H1 (cell line): ENCODE measurements around the gene MAP2K1. TPM values are rescaled to one million over a fixed set of nuclear protein-coding genes. Genes with fewer than 3 reads are reported as not detected.
"Not testable (repeated sequence)": the region's sequence is repeated elsewhere in the genome, so short reads cannot be mapped to it uniquely, and the experiment has no call there.

ENCODE experiments used
- CTCF ChIA-PET: fragments of 300-600 bp; sonication (Branson Sonifier 250); formaldehyde crosslinking; loops from one replicate; lab custom pipeline; 2021; ENCODE audit not compliant: partially characterized antibody; lab: Charles Lee
- POLR2A ChIA-PET: fragments of 300-600 bp; sonication (Branson Sonifier 250); formaldehyde crosslinking; loops from one replicate; lab custom pipeline; 2021; ENCODE audit warnings: inconsistent platforms; ENCODE audit not compliant: partially characterized antibody; lab: Charles Lee
- DNase-seq, 2 experiments: peaks; one replicate each; pipeline versions ENCODE4 v3.0.0 to v3.0.0-alpha.2; 2010 to 2022; ENCODE audit warnings: low spot score in 2 of 2, low read depth in 1 of 2, mixed read lengths in 1 of 2
- FAIRE-seq: peaks from 2 replicates; lab custom pipeline; 2011; peaks lifted over from hg19 to GRCh38; lab: Jason Lieb, UNC
- H2AFZ ChIP-seq: 2 replicates; pipeline ENCODE4 v1.8.1; 2012; ENCODE audit warnings: low read length, inconsistent platforms
- H2AK5ac ChIP-seq: 2 replicates; pipeline ENCODE4 v1.6.1; 2013; ENCODE audit warnings: low read depth, low read length
- H2BK120ac ChIP-seq: replicated peaks from 2 replicates; pipeline ENCODE3; 2013; ENCODE audit warnings: low read depth, low read length, inconsistent platforms
- H2BK12ac ChIP-seq: 2 replicates; pipeline ENCODE4 v1.6.1; 2013; ENCODE audit warnings: low read depth, low read length
- H2BK15ac ChIP-seq: 2 replicates; pipeline ENCODE4 v1.6.1; 2013; ENCODE audit warnings: low read length
- H2BK20ac ChIP-seq: 2 replicates; pipeline ENCODE4 v1.6.1; 2013; ENCODE audit warnings: low read length
- H2BK5ac ChIP-seq: 2 replicates; pipeline ENCODE4 v1.6.1; 2013; ENCODE audit warnings: low read depth, low read length
- H3K14ac ChIP-seq: 2 replicates; pipeline ENCODE4 v1.6.1; 2013; ENCODE audit warnings: inconsistent platforms; ENCODE audit not compliant: insufficient read length
- H3K18ac ChIP-seq: 2 replicates; pipeline ENCODE4 v1.6.1; 2013; ENCODE audit warnings: low read length; ENCODE audit errors: extremely low read depth
- H3K23ac ChIP-seq: 2 replicates; pipeline ENCODE4 v1.6.1; 2013; ENCODE audit warnings: inconsistent platforms; ENCODE audit not compliant: insufficient read length
- H3K23me2 ChIP-seq: 2 replicates; pipeline ENCODE4 v1.6.1; 2013; ENCODE audit warnings: low read depth, low read length
- H3K27ac ChIP-seq: 2 replicates; pipeline ENCODE4 v1.6.1; 2011; ENCODE audit warnings: low read depth, low read length, inconsistent platforms
- H3K27me3 ChIP-seq, 4 experiments: replicated peaks in 1 of 4; 1 replicate in 1 of 4; 2 replicates in 3 of 4; pipeline versions ENCODE4 v1.6.1 to v1.8.1; 2011 to 2013; ENCODE audit warnings: low read length in 3 of 4, mild to moderate bottlenecking in 3 of 4, inconsistent platforms in 2 of 4, mixed read lengths in 2 of 4, moderate library complexity in 1 of 4; ENCODE audit not compliant: control insufficient read depth in 3 of 4, insufficient read depth in 3 of 4; ENCODE audit errors: extremely low read depth in 1 of 4
- H3K36me3 ChIP-seq, 4 experiments: 2 replicates each; pipeline versions ENCODE4 v1.6.1 to v1.8.1; 2011 to 2013; ENCODE audit warnings: mild to moderate bottlenecking in 4 of 4, low read length in 3 of 4, moderate library complexity in 2 of 4, control low read depth in 1 of 4, inconsistent platforms in 1 of 4; ENCODE audit not compliant: insufficient read depth in 4 of 4, control insufficient read depth in 2 of 4
- H3K4ac ChIP-seq: replicated peaks from 2 replicates; pipeline ENCODE3; 2013; ENCODE audit warnings: low read length, low read depth, mixed read lengths, inconsistent platforms; ENCODE audit not compliant: insufficient read length
- H3K4me1 ChIP-seq, 4 experiments: replicated peaks in 1 of 4; 1 replicate in 1 of 4; 2 replicates in 3 of 4; pipeline versions ENCODE4 v1.6.1 to v1.8.1; 2011 to 2013; ENCODE audit warnings: low read length in 3 of 4, inconsistent platforms in 2 of 4, mixed read lengths in 1 of 4; ENCODE audit not compliant: insufficient read depth in 4 of 4, control insufficient read depth in 3 of 4
- H3K4me2 ChIP-seq, 2 experiments: 2 replicates each; pipeline versions ENCODE4 v1.6.1 to v1.8.1; 2011 to 2013; ENCODE audit warnings: low read depth in 2 of 2, low read length in 2 of 2, control low read depth in 1 of 2, inconsistent platforms in 1 of 2, mild to moderate bottlenecking in 1 of 2; ENCODE audit not compliant: insufficient read depth in 1 of 2
- H3K4me3 ChIP-seq, 4 experiments: fragments of 200-600, 300-600 bp in 1 of 4; sonication (generic), shearing (Covaris generic), sonication (Bioruptor Twin) in 1 of 4; 2 replicates each; pipeline versions ENCODE4 v1.5.1 to v1.8.1; 2011 to 2016; ENCODE audit warnings: low read length in 4 of 4, low read depth in 3 of 4, control low read depth in 2 of 4, inconsistent platforms in 2 of 4, mild to moderate bottlenecking in 2 of 4, mixed read lengths in 1 of 4, moderate library complexity in 1 of 4; ENCODE audit not compliant: insufficient read depth in 2 of 4; ENCODE audit errors: extremely low read depth in 1 of 4
- H3K56ac ChIP-seq: replicated peaks from 2 replicates; pipeline ENCODE3; 2013; ENCODE audit warnings: low read depth, mild to moderate bottlenecking, mixed read lengths, low read length, inconsistent platforms; ENCODE audit not compliant: insufficient read length
- H3K79me1 ChIP-seq: 2 replicates; pipeline ENCODE4 v1.6.1; 2013; ENCODE audit warnings: low read depth, low read length, control low read depth
- H3K79me2 ChIP-seq, 2 experiments: 2 replicates each; pipeline versions ENCODE4 v1.6.1 to v1.8.1; 2012 to 2013; ENCODE audit warnings: low read length in 2 of 2, mild to moderate bottlenecking in 2 of 2, inconsistent platforms in 1 of 2; ENCODE audit not compliant: insufficient read depth in 2 of 2, control insufficient read depth in 1 of 2
- H3K9ac ChIP-seq, 4 experiments: replicated peaks in 1 of 4; 1 replicate in 1 of 4; 2 replicates in 3 of 4; pipeline versions ENCODE4 v1.6.1 to v1.8.1; 2011 to 2013; ENCODE audit warnings: low read depth in 3 of 4, low read length in 3 of 4, control low read depth in 2 of 4, mild to moderate bottlenecking in 2 of 4, moderate library complexity in 2 of 4, inconsistent platforms in 1 of 4; ENCODE audit errors: extremely low read depth in 1 of 4
- H3K9me3 ChIP-seq, 2 experiments: 2 replicates each; pipeline versions ENCODE4 v1.6.1 to v1.8.1; 2012 to 2013; ENCODE audit warnings: mild to moderate bottlenecking in 2 of 2, moderate library complexity in 2 of 2, control low read depth in 1 of 2, inconsistent platforms in 1 of 2, low read depth in 1 of 2, low read length in 1 of 2, mixed read lengths in 1 of 2; ENCODE audit not compliant: insufficient read depth in 2 of 2
- H4K20me1 ChIP-seq, 2 experiments: replicated peaks in 1 of 2; 2 replicates each; pipeline versions ENCODE3 to v1.8.1; 2011 to 2013; ENCODE audit warnings: inconsistent platforms in 2 of 2, low read length in 2 of 2, mild to moderate bottlenecking in 1 of 2; ENCODE audit not compliant: insufficient read depth in 2 of 2, control insufficient read depth in 1 of 2
- H4K5ac ChIP-seq: 2 replicates; pipeline ENCODE4 v1.6.1; 2013; ENCODE audit warnings: low read length, low read depth, mixed read lengths, inconsistent platforms; ENCODE audit not compliant: insufficient read length
- H4K8ac ChIP-seq: 2 replicates; pipeline ENCODE4 v1.8.0; 2013; ENCODE audit warnings: mild to moderate bottlenecking, moderate library complexity, low read length, inconsistent platforms; ENCODE audit not compliant: insufficient read depth; ENCODE audit errors: extremely low read depth
- H4K91ac ChIP-seq: replicated peaks from 2 replicates; pipeline ENCODE3; 2013; ENCODE audit warnings: low read length, mixed read lengths, inconsistent platforms; ENCODE audit not compliant: insufficient read length
- NANOG ChIP-seq: IDR thresholded peaks from 2 replicates; pipeline ENCODE4 v1.6.1; 2011; ENCODE audit warnings: low read length, low read depth, mild to moderate bottlenecking, inconsistent platforms; ENCODE audit not compliant: insufficient read depth, poor library complexity, severe bottlenecking
- WGBS, 2 experiments: shearing (Covaris generic) in 1 of 2; methylation state at CpG; one replicate each; pipeline versions ENCODE4 v1.1.6 to v1.1.7; 2013 to 2015; ENCODE audit warnings: low lambda C conversion rate in 2 of 2, mixed read lengths in 2 of 2, inconsistent platforms in 1 of 2, low coverage in 1 of 2, missing lambda C conversion rate in 1 of 2; ENCODE audit not compliant: insufficient replicate concordance in 2 of 2, insufficient coverage in 1 of 2, insufficient read length in 1 of 2; ENCODE audit errors: extremely low coverage in 1 of 2, missing lambda C conversion rate in 1 of 2; 5-methylcytosine and 5-hydroxymethylcytosine counted together
- polyA plus RNA-seq, 7 experiments: library from polyadenylated mRNA; depleted of rRNA in 3 of 7; stranded (reverse) in 5 of 7; unstranded in 2 of 7; fragments of >200 nt in 5 of 7; fragments of 200-250 nt in 2 of 7; gene quantifications; 1 replicate in 5 of 7; 2 replicates in 1 of 7; 4 replicates in 1 of 7; pipeline versions ENCODE4 v1.2.1 to v1.2.3, GENCODE V29; 2011 to 2013; ENCODE audit warnings: missing spikeins in 2 of 7, mixed read lengths in 2 of 7
- total RNA-seq: library from RNA; stranded (reverse); fragmentation: NEBNext Ultra II Directional; extraction: Animal tissue kit (Norgen Biotek cat#: 25700); gene quantifications from 2 replicates; pipeline ENCODE4 v1.2.1, GENCODE V29; 2021

MAP2K1 gene
- total and polyA plus RNA-seq, 2 of the 8 experiments (the other 6 are each of a cell fraction or from before 2014, with no cell fraction given) = 54.7 to 78.2 TPM

DNA sequence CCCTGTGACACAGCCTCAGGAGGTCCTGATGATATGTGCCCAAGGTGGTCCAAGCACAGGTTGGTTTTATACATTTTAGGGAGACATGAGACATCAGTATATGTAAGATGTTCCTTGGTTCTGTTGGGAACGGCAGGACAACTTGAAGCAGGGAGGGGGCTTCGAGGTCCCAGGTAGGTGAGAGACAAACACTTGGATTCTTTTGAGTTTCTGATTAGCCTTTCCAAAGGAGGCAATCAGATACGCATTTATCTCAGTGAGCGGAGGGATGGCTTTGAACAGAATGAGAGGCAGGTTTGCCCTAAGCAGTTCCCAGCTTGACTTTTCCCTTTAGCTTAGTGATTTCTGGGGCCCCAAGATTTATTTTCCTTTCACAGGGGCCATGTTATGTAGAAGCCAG lies 84.1 kb downstream of the MAP2K1 start:
- H3K27ac ChIP-seq, H3K79me2 ChIP-seq, H3K79me1 ChIP-seq, H2BK5ac ChIP-seq, H3K14ac ChIP-seq, H3K56ac ChIP-seq, DNase-seq, H3K27me3 ChIP-seq, H3K4ac ChIP-seq, H4K91ac ChIP-seq, H2AK5ac ChIP-seq, H2BK15ac ChIP-seq, FAIRE-seq, H4K5ac ChIP-seq, H4K20me1 ChIP-seq, H2BK120ac ChIP-seq, H3K23me2 ChIP-seq, H2BK20ac ChIP-seq, H3K9ac ChIP-seq, H3K36me3 ChIP-seq, H2AFZ ChIP-seq, H3K23ac ChIP-seq, H4K8ac ChIP-seq, H3K9me3 ChIP-seq: not testable (repeated sequence)
- TF ChIP-seq NANOG = peak; percentile 60
- peak overlapping the region; percentile 29 to 53; a peak in 3 of 4 replicates for H3K4me2 ChIP-seq
- WGBS, 2 experiments = 53% methylated on average over 4 of the region's 4 CpGs; no CpG with 5 or more reads in 1 of the 2 experiments
- 0 out of 2 replicates have a peak overlapping the region, but pooled peaks have one; percentile 53 for H3K18ac ChIP-seq
- POLR2A ChIA-PET = interaction anchor here (0.6 to 3.3 kb wide), 9 partner anchors 14 to 100 kb away, joined by 3 to 17 read pairs (median 4); partner anchors contain the start of genes RPL4, SNAPC5 and ZWILCH
- CTCF ChIA-PET = interaction anchor here (1.2 to 5.4 kb wide), 7 partner anchors 12 to 68 kb away, joined by 3 to 40 read pairs (median 5); partner anchors contain the start of gene SNAPC5
- H2BK12ac ChIP-seq = peak overlapping the region; percentile 39; the same call in 1 of the 2 replicates
- peak overlapping the region in 1 of 4 experiments; percentile 21; a peak in 1 of 8 replicates for H3K4me3 ChIP-seq
- H3K4me1 ChIP-seq = peaks cover 14 to 47% (median 34%) of the 10 kb centered on the region in 4 experiments
